DND-41 (cell line): ENCODE measurements around the gene PISD.

Experiments used
- ATAC-seq: fragments of 200-7000 bp; cut with Tn5 transposase; 3 replicates; pipeline ENCODE4 v1.9.1; 2021; ENCODE audit warnings: low read depth; ENCODE audit not compliant: insufficient read depth
- DNase-seq: peaks from one replicate; pipeline ENCODE4 v3.0.0-alpha.2; 2020
- H2AFZ ChIP-seq: 2 replicates; pipeline ENCODE4 v1.6.0; 2012; ENCODE audit warnings: low read depth, low read length
- H3K27ac ChIP-seq: 2 replicates; pipeline ENCODE4 v1.5.1; 2012; ENCODE audit warnings: low read length, inconsistent platforms
- H3K27me3 ChIP-seq: fragments of 200-600 bp; sonication (generic); 2 replicates; pipeline ENCODE4 v1.6.0; 2012; ENCODE audit warnings: low read length, mild to moderate bottlenecking, inconsistent platforms; ENCODE audit not compliant: insufficient read depth, poor library complexity
- H3K36me3 ChIP-seq: 2 replicates; pipeline ENCODE4 v1.5.1; 2012; ENCODE audit warnings: low read length, inconsistent platforms; ENCODE audit not compliant: insufficient read depth
- H3K4me1 ChIP-seq: 2 replicates; pipeline ENCODE4 v1.5.1; 2012; ENCODE audit warnings: mild to moderate bottlenecking, low read length; ENCODE audit not compliant: insufficient read depth
- H3K4me2 ChIP-seq: 2 replicates; pipeline ENCODE4 v1.6.0; 2012; ENCODE audit warnings: mild to moderate bottlenecking, moderate library complexity, low read length, inconsistent platforms; ENCODE audit not compliant: insufficient read depth
- H3K4me3 ChIP-seq, 2 experiments: fragments of 200-600 bp in 1 of 2; shearing (Covaris generic) in 1 of 2; 2 replicates each; pipeline ENCODE4 v1.5.1; 2012 to 2016; ENCODE audit warnings: inconsistent platforms in 2 of 2, low read length in 2 of 2, mild to moderate bottlenecking in 2 of 2, low read depth in 1 of 2, moderate library complexity in 1 of 2
- H3K79me2 ChIP-seq: 2 replicates; pipeline ENCODE4 v1.6.0; 2012; ENCODE audit warnings: low read length, inconsistent platforms; ENCODE audit not compliant: insufficient read depth
- H3K9ac ChIP-seq: 2 replicates; pipeline ENCODE4 v1.6.0; 2012; ENCODE audit warnings: low read depth, mild to moderate bottlenecking, inconsistent platforms, low read length, moderate library complexity
- H3K9me3 ChIP-seq: 2 replicates; pipeline ENCODE4 v1.5.1; 2012; ENCODE audit warnings: low read length, moderate library complexity, mild to moderate bottlenecking, inconsistent platforms; ENCODE audit not compliant: insufficient read depth, severe bottlenecking
- H4K20me1 ChIP-seq: 2 replicates; pipeline ENCODE4 v1.6.0; 2012; ENCODE audit warnings: low read length; ENCODE audit not compliant: insufficient read depth
- CTCF ChIP-seq: IDR thresholded peaks from 2 replicates; pipeline ENCODE4 v1.5.1; 2012; ENCODE audit warnings: borderline replicate concordance, low read length, moderate library complexity, mild to moderate bottlenecking; ENCODE audit not compliant: poor library complexity, severe bottlenecking; ENCODE audit errors: extremely low read depth
- EZH2 ChIP-seq: IDR thresholded peaks from 3 replicates; pipeline ENCODE4 v1.6.1; 2012; ENCODE audit warnings: borderline replicate concordance, low read depth, mild to moderate bottlenecking, moderate library complexity, low read length, inconsistent platforms; ENCODE audit not compliant: severe bottlenecking

Gene PISD

GRCh38 chr22:31572939-31573338, 89.1 kb downstream of the PISD start:
- Histone ChIP-seq H3K4me2 (no peak overlapping the region), H3K4me3 (no peak overlapping the region), H3K4me1 (no peaks in the 10 kb centered on the region), H3K27ac (no peak overlapping the region), H3K79me2 (no peaks in the 10 kb centered on the region), H3K36me3 (peaks cover 58% of the 10 kb centered on the region), H3K27me3 (no peaks in the 10 kb centered on the region), H4K20me1 (no peaks in the 10 kb centered on the region), H2AFZ (no peak overlapping the region), H3K9ac (no peak overlapping the region), H3K9me3 (no peaks in the 10 kb centered on the region)
- no peak for DNase-seq
- no peak for ATAC-seq
- no peak for TF ChIP-seq CTCF
- TF ChIP-seq EZH2, result no peak

- H3K4me2 ChIP-seq, result no peak overlapping the region
- no peaks in the 10 kb centered on the region for H3K4me1 ChIP-seq
- H3K79me2 ChIP-seq, result no peaks in the 10 kb centered on the region
- H3K36me3 ChIP-seq, result peaks cover 49% of the 10 kb centered on the region; the same call in 1 of the 2 replicates
- no peaks in the 10 kb centered on the region for H3K27me3 ChIP-seq
- H4K20me1 ChIP-seq, result no peaks in the 10 kb centered on the region
- no peak overlapping the region for H3K9ac ChIP-seq
- no peaks in the 10 kb centered on the region for H3K9me3 ChIP-seq
- no peak for ATAC-seq
- no peak overlapping the region for H2AFZ ChIP-seq
- no peak overlapping the region for H3K4me3 ChIP-seq
- TF ChIP-seq CTCF (no peak), EZH2 (no peak)
- no peak for DNase-seq
- H3K27ac ChIP-seq, result no peak overlapping the region
Measured at GRCh38 chr22:31569126-31569525, 92.9 kb downstream of the PISD start.
